Measurements from ENCODE around the gene ENTR1. TPM values are rescaled to one million over a fixed set of nuclear protein-coding genes. Genes with fewer than 3 reads are reported as not detected.

ENTR1 gene
- total RNA-seq, 1 donor from 2014 or later, result 34.9 TPM

GRCh38 chr9:136421791-136422190 lies 11.4 kb upstream of the ENTR1 start:
- no peak for DNase-seq (ENCODE audit: low spot score)
- H4K20me1 ChIP-seq (ENCODE audit: low read depth), result no peaks in the 10 kb centered on the region
- Mint-ChIP-seq H3K9me3 (no peaks in the 10 kb centered on the region), H3K27ac (no peak overlapping the region), H3K4me1 (no peaks in the 10 kb centered on the region), H3K27me3 (ENCODE audit: insufficient read depth, low read depth) (peaks cover 3% of the 10 kb centered on the region), H3K4me3 (no peak overlapping the region), H3K36me3 (peaks cover 10% of the 10 kb centered on the region)
- H3K36me3 ChIP-seq, result no peaks in the 10 kb centered on the region
- no peak overlapping the region for H3K27ac ChIP-seq
- H3K4me2 ChIP-seq, result no peak overlapping the region
- H3K27me3 ChIP-seq, result no peaks in the 10 kb centered on the region
- H2AFZ ChIP-seq (replicated peaks), result no peak overlapping the region
- no peaks in the 10 kb centered on the region for H3K4me1 ChIP-seq
- no peaks in the 10 kb centered on the region for H3F3A ChIP-seq (ENCODE audit: low read depth)
- H3K79me2 ChIP-seq (ENCODE audit: low read depth), result no peaks in the 10 kb centered on the region
- H3K9ac ChIP-seq, result no peak overlapping the region
- TF ChIP-seq EZH2phosphoT487 (IDR thresholded peaks at IDR 0.05) (no peak), CTCF (IDR thresholded peaks at IDR 0.05) (no peak), EZH2 (IDR thresholded peaks at IDR 0.05) (no peak)
- no peaks in the 10 kb centered on the region for H3K9me3 ChIP-seq (ENCODE audit: low read depth)
- H3K4me3 ChIP-seq, result no peak overlapping the region

GRCh38 chr9:136419092-136419420 lies 8.6 kb upstream of the ENTR1 start:
- Histone ChIP-seq H4K20me1 (ENCODE audit: low read depth) (no peaks in the 10 kb centered on the region), H3K4me2 (no peak overlapping the region), H3K36me3 (no peaks in the 10 kb centered on the region), H3K9ac (no peak overlapping the region), H3K27me3 (no peaks in the 10 kb centered on the region), H3F3A (ENCODE audit: low read depth) (no peaks in the 10 kb centered on the region), H2AFZ (replicated peaks) (no peak overlapping the region), H3K79me2 (ENCODE audit: low read depth) (no peaks in the 10 kb centered on the region), H3K4me1 (no peaks in the 10 kb centered on the region), H3K9me3 (ENCODE audit: low read depth) (no peaks in the 10 kb centered on the region), H3K27ac (no peak overlapping the region), H3K4me3 (no peak overlapping the region)
- Mint-ChIP-seq H3K4me1 (no peaks in the 10 kb centered on the region), H3K27me3 (ENCODE audit: insufficient read depth, low read depth) (no peaks in the 10 kb centered on the region), H3K9me3 (no peaks in the 10 kb centered on the region), H3K4me3 (no peak overlapping the region), H3K27ac (no peak overlapping the region), H3K36me3 (peaks cover 21% of the 10 kb centered on the region)
- DNase-seq (ENCODE audit: low spot score), result no peak
- TF ChIP-seq EZH2 (IDR thresholded peaks at IDR 0.05), result no peak
- TF ChIP-seq CTCF (IDR thresholded peaks at IDR 0.05), result no peak
- TF ChIP-seq EZH2phosphoT487 (IDR thresholded peaks at IDR 0.05), result no peak

GRCh38 chr9:136418182-136419091 lies 8.0 kb upstream of the ENTR1 start:
- no peak overlapping the region for H3K27ac ChIP-seq
- H3K79me2 ChIP-seq (ENCODE audit: low read depth), result no peaks in the 10 kb centered on the region
- H3K4me3 ChIP-seq, result no peak overlapping the region
- no peaks in the 10 kb centered on the region for H3K36me3 ChIP-seq
- H3K4me1 ChIP-seq, result no peaks in the 10 kb centered on the region
- H3F3A ChIP-seq (ENCODE audit: low read depth), result no peaks in the 10 kb centered on the region
- no peak for TF ChIP-seq EZH2 (IDR thresholded peaks at IDR 0.05)
- TF ChIP-seq EZH2phosphoT487 (IDR thresholded peaks at IDR 0.05), result no peak
- no peak for TF ChIP-seq CTCF (IDR thresholded peaks at IDR 0.05)
- peak overlapping the region; percentile 33 for H3K4me3 Mint-ChIP-seq
- no peak overlapping the region for H3K4me2 ChIP-seq
- no peaks in the 10 kb centered on the region for H3K27me3 ChIP-seq
- no peaks in the 10 kb centered on the region for H3K9me3 Mint-ChIP-seq
- H3K36me3 Mint-ChIP-seq, result peaks cover 25% of the 10 kb centered on the region
- H3K9me3 ChIP-seq (ENCODE audit: low read depth), result no peaks in the 10 kb centered on the region
- no peaks in the 10 kb centered on the region for H4K20me1 ChIP-seq (ENCODE audit: low read depth)
- H2AFZ ChIP-seq (replicated peaks), result no peak overlapping the region
- H3K9ac ChIP-seq, result no peak overlapping the region
- H3K27me3 Mint-ChIP-seq (ENCODE audit: insufficient read depth, low read depth), result no peaks in the 10 kb centered on the region
- no peak for DNase-seq (ENCODE audit: low spot score)
- H3K4me1 Mint-ChIP-seq, result no peaks in the 10 kb centered on the region
- no peak overlapping the region for H3K27ac Mint-ChIP-seq
